SK-N-SH (cell line): Measurements from ENCODE around the gene HECTD3. TPM values are rescaled to one million over a fixed set of nuclear protein-coding genes. Genes with fewer than 3 reads are reported as not detected.

Source experiments
- CTCF ChIA-PET: fragments of 300-600, 350-600 bp; formaldehyde crosslinking; extraction: SDS; loops from one replicate; lab custom pipeline; 2021; lab: Yijun Ruan, JAX
- POLR2A ChIA-PET: fragments of 350-600 bp; sonication (Branson Sonifier 250); formaldehyde crosslinking; extraction: SDS; loops from one replicate; lab custom pipeline; 2020; ENCODE audit warnings: antibody characterized with exemption, inconsistent platforms; lab: Yijun Ruan, JAX
- DNase-seq: peaks from one replicate; pipeline ENCODE4 v3.0.0; 2012
- H2AFZ ChIP-seq: fragments of 200-600 bp; sonication (generic); 2 replicates; pipeline ENCODE4 v1.8.1; 2016; ENCODE audit warnings: antibody characterized with exemption, mild to moderate bottlenecking, low read depth
- H3F3A ChIP-seq: fragments of 200-600 bp; sonication (generic); replicated peaks from 2 replicates; pipeline ENCODE3; 2016; ENCODE audit warnings: antibody characterized with exemption, mild to moderate bottlenecking; ENCODE audit not compliant: insufficient read depth
- H3K27ac ChIP-seq, 2 experiments: fragments of 200-500 bp in 1 of 2; fragments of 200-600 bp in 1 of 2; sonication (Bioruptor generic) in 1 of 2; sonication (generic), shearing (Covaris generic) in 1 of 2; 2 replicates each; pipeline versions ENCODE4 v1.5.1 to v1.6.1; 2014 to 2016; ENCODE audit warnings: low read depth in 2 of 2, inconsistent platforms in 1 of 2, low read length in 1 of 2, mild to moderate bottlenecking in 1 of 2, mixed read lengths in 1 of 2
- H3K27me3 ChIP-seq: fragments of 200-600 bp; sonication (generic), shearing (Covaris generic); 2 replicates; pipeline ENCODE4 v1.6.1; 2016; ENCODE audit warnings: mixed run types; ENCODE audit not compliant: insufficient read depth
- H3K36me3 ChIP-seq, 2 experiments: fragments of 200-500 bp in 1 of 2; fragments of 200-600 bp in 1 of 2; sonication (Bioruptor generic) in 1 of 2; sonication (generic) in 1 of 2; replicated peaks in 1 of 2; 2 replicates each; pipeline versions ENCODE3 to v1.5.1; 2014 to 2016; ENCODE audit warnings: low read length in 1 of 2, mild to moderate bottlenecking in 1 of 2; ENCODE audit not compliant: insufficient read depth in 2 of 2, control insufficient read depth in 1 of 2
- H3K4me1 ChIP-seq, 2 experiments: fragments of 200-500 bp in 1 of 2; fragments of 200-600 bp in 1 of 2; sonication (Bioruptor generic) in 1 of 2; sonication (generic), shearing (Covaris generic) in 1 of 2; 2 replicates each; pipeline versions ENCODE4 v1.5.1 to v1.6.1; 2014 to 2016; ENCODE audit warnings: low read depth in 1 of 2, low read length in 1 of 2, mixed run types in 1 of 2; ENCODE audit not compliant: insufficient read depth in 2 of 2, control insufficient read depth in 1 of 2
- H3K4me2 ChIP-seq: fragments of 200-600 bp; sonication (generic), shearing (Covaris generic); 2 replicates; pipeline ENCODE4 v1.6.1; 2017; ENCODE audit warnings: mixed run types
- H3K4me3 ChIP-seq, 2 experiments: fragments of 200-500 bp in 1 of 2; fragments of 200-600 bp in 1 of 2; sonication (Bioruptor generic) in 1 of 2; sonication (generic), shearing (Covaris generic) in 1 of 2; 2 replicates each; pipeline versions ENCODE4 v1.5.1 to v1.8.1; 2014 to 2016; ENCODE audit warnings: low read depth in 2 of 2, inconsistent platforms in 1 of 2, low read length in 1 of 2, mild to moderate bottlenecking in 1 of 2, mixed read lengths in 1 of 2, moderate library complexity in 1 of 2
- H3K79me2 ChIP-seq: fragments of 200-600 bp; sonication (generic); 2 replicates; pipeline ENCODE4 v1.8.1; 2017; ENCODE audit warnings: mild to moderate bottlenecking; ENCODE audit not compliant: insufficient read depth
- H3K9ac ChIP-seq: fragments of 200-600 bp; sonication (generic); 2 replicates; pipeline ENCODE4 v1.6.1; 2017; ENCODE audit warnings: mixed run types
- H3K9me2 ChIP-seq: fragments of 200-600 bp; sonication (generic); 2 replicates; pipeline ENCODE4 v1.6.1; 2017; ENCODE audit warnings: mixed run types
- H3K9me3 ChIP-seq: fragments of 200-600 bp; sonication (generic); 2 replicates; pipeline ENCODE4 v1.6.1; 2017; ENCODE audit warnings: mixed run types, mild to moderate bottlenecking, moderate library complexity
- H4K20me1 ChIP-seq: fragments of 200-600 bp; sonication (generic); 2 replicates; pipeline ENCODE4 v1.6.1; 2017; ENCODE audit warnings: mild to moderate bottlenecking, mixed run types; ENCODE audit not compliant: insufficient read depth
- GABPA ChIP-seq: IDR thresholded peaks from 2 replicates; pipeline ENCODE4 v1.4.0; 2012; ENCODE audit warnings: low read depth, mild to moderate bottlenecking
- POLR2AphosphoS5 ChIP-seq: IDR thresholded peaks from 2 replicates; pipeline ENCODE4 v1.6.1; 2012; ENCODE audit warnings: low read depth, low read length
- YY1 ChIP-seq: IDR thresholded peaks from 2 replicates; pipeline ENCODE4 v1.4.0; 2012; ENCODE audit warnings: low read depth, mild to moderate bottlenecking
- WGBS: methylation state at CpG from one replicate; pipeline ENCODE4 v1.1.6; 2017; ENCODE audit warnings: low lambda C conversion rate; 5-methylcytosine and 5-hydroxymethylcytosine counted together
- polyA plus RNA-seq, 3 experiments: library from polyadenylated mRNA; depleted of rRNA; stranded (reverse); fragments of >200 nt; gene quantifications; 2 replicates each; pipeline ENCODE4 v1.2.3, GENCODE V29; 2012
- TF ChIP-seq, protein P1 (sequence below): IDR thresholded peaks from 2 replicates; pipeline ENCODE4 v1.6.1; 2012; ENCODE audit warnings: mild to moderate bottlenecking, low read depth, low read length, moderate library complexity
- TF ChIP-seq, protein P2 (sequence below): IDR thresholded peaks from 2 replicates; pipeline ENCODE4; 2012
- TF ChIP-seq, protein P3 (sequence below): IDR thresholded peaks from 2 replicates; pipeline ENCODE4 v1.4.0; 2012; ENCODE audit warnings: low read depth, borderline replicate concordance
- TF ChIP-seq, protein P4 (sequence below): fragments of 150-350 bp; IDR thresholded peaks from 2 replicates; pipeline ENCODE4 v1.6.1; 2016; ENCODE audit warnings: mild to moderate bottlenecking, low read depth, low read length

Gene HECTD3
- polyA plus RNA-seq, 1 of the 3 experiments (the other 2 are of a cell fraction), result 39.3 TPM

DNA sequence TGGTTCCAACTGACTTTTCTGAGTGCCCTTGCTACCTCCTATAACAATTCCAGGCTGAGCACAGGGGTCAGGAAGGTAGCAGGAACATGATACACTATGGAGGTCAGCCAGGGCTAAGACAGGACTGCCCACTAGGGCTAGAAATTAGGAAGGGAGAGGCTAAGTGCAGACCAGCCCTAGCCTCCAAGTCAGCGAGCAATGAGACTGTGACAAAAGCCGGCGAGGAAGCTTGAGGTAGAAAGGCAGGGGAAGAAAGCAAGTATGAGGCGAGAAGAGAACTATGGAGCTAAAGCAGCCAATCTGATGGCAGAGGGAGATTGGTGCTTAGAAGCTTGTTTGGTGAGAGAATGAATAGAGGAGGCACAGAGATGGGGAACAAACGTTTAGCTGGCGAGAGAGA lies 5.6 kb upstream of the HECTD3 start (continued):
- TF ChIP-seq, protein P1, sequence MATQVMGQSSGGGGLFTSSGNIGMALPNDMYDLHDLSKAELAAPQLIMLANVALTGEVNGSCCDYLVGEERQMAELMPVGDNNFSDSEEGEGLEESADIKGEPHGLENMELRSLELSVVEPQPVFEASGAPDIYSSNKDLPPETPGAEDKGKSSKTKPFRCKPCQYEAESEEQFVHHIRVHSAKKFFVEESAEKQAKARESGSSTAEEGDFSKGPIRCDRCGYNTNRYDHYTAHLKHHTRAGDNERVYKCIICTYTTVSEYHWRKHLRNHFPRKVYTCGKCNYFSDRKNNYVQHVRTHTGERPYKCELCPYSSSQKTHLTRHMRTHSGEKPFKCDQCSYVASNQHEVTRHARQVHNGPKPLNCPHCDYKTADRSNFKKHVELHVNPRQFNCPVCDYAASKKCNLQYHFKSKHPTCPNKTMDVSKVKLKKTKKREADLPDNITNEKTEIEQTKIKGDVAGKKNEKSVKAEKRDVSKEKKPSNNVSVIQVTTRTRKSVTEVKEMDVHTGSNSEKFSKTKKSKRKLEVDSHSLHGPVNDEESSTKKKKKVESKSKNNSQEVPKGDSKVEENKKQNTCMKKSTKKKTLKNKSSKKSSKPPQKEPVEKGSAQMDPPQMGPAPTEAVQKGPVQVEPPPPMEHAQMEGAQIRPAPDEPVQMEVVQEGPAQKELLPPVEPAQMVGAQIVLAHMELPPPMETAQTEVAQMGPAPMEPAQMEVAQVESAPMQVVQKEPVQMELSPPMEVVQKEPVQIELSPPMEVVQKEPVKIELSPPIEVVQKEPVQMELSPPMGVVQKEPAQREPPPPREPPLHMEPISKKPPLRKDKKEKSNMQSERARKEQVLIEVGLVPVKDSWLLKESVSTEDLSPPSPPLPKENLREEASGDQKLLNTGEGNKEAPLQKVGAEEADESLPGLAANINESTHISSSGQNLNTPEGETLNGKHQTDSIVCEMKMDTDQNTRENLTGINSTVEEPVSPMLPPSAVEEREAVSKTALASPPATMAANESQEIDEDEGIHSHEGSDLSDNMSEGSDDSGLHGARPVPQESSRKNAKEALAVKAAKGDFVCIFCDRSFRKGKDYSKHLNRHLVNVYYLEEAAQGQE, result no peak
- no peak for TF ChIP-seq GABPA
- TF ChIP-seq, protein P2, sequence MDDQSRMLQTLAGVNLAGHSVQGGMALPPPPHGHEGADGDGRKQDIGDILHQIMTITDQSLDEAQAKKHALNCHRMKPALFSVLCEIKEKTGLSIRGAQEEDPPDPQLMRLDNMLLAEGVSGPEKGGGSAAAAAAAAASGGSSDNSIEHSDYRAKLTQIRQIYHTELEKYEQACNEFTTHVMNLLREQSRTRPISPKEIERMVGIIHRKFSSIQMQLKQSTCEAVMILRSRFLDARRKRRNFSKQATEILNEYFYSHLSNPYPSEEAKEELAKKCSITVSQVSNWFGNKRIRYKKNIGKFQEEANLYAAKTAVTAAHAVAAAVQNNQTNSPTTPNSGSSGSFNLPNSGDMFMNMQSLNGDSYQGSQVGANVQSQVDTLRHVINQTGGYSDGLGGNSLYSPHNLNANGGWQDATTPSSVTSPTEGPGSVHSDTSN, result no peak

DNA sequence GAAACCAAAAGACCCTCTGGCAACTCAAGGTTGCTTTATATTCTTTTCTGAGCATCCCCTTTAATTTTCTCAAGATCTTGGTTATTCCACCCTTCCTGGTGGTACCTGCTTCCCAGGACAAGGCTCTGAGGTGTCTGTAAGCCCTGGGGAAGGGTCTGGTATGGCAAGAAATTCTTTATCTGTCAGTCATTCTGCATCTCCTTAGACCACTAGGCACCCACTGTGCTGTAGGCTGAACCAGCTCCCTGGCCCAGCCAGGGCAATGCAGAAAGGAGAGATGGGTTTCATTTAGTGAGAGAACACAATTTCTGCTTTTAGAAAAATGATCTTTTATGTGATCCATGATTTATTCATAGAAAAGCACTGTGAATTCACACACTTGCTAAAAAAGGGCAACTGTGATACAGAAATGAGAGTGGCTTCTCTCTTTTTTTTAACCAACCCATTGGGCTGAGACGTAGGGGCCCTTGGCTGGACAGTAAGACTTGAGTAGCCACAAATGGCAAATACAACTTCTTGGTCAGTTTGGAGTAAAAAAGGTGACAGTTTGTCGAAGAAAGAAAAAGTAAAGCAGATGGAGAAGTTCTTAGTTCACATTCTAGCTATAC lies 5.1 kb upstream of the HECTD3 start:
- 86% methylated on average over 2 of the region's 2 CpGs for whole genome bisulfite sequencing
- Histone ChIP-seq H3K9me3 (no peaks in the 10 kb centered on the region), H3K79me2 (peaks cover 22% of the 10 kb centered on the region; the same call in 1 of the 2 replicates), H3K4me2 (no peak overlapping the region), H3K27me3 (no peaks in the 10 kb centered on the region), H3K9me2 (no peaks in the 10 kb centered on the region), H3K36me3 (peaks cover 0 to 23% of the 10 kb centered on the region in 2 experiments), H3K4me1 (peaks cover 6 to 30% of the 10 kb centered on the region in 2 experiments), H2AFZ (no peak overlapping the region), H3K27ac (no peak overlapping the region), H3K9ac (no peak overlapping the region), H3K4me3 (no peak overlapping the region), H4K20me1 (no peaks in the 10 kb centered on the region), H3F3A (peaks cover 5% of the 10 kb centered on the region)
- CTCF ChIA-PET, result interaction anchor here (1.7 to 13.4 kb wide), 2 partner anchors 180 to 286 kb away, joined by 4 to 470 read pairs; no protein-coding TSS in a partner anchor
- POLR2A ChIA-PET, result no interaction called here
- TF ChIP-seq YY1, result no peak
- TF ChIP-seq, protein P3, sequence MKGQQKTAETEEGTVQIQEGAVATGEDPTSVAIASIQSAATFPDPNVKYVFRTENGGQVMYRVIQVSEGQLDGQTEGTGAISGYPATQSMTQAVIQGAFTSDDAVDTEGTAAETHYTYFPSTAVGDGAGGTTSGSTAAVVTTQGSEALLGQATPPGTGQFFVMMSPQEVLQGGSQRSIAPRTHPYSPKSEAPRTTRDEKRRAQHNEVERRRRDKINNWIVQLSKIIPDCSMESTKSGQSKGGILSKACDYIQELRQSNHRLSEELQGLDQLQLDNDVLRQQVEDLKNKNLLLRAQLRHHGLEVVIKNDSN, result no peak
- TF ChIP-seq POLR2AphosphoS5, result no peak
- DNase-seq, result no peak

DNA sequence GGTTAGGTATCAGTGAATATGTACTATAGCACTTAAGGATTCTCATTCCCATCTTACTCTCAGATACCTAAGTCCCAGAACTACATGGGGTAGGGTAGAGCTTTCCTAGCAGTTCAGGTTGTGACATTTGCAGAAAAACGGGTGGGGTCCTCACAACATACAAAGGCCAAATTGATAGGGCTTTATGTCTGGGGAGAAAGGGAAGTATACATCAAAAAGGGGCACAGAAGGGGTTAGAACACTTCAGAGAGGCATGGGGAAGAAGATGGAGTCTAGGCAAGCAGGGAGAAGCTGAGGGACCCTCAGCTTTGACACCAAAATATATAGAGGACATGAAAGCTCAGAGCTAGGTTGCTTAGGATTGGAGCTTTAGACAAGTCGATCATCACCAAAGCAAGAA lies 4.6 kb upstream of the HECTD3 start:
- POLR2A ChIA-PET, result no interaction called here
- no peak for DNase-seq
- TF ChIP-seq, protein P4, sequence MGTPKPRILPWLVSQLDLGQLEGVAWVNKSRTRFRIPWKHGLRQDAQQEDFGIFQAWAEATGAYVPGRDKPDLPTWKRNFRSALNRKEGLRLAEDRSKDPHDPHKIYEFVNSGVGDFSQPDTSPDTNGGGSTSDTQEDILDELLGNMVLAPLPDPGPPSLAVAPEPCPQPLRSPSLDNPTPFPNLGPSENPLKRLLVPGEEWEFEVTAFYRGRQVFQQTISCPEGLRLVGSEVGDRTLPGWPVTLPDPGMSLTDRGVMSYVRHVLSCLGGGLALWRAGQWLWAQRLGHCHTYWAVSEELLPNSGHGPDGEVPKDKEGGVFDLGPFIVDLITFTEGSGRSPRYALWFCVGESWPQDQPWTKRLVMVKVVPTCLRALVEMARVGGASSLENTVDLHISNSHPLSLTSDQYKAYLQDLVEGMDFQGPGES, result no peak
- no peak overlapping the region for H3K4me2 ChIP-seq
- H3K79me2 ChIP-seq, result peaks cover 27% of the 10 kb centered on the region; the same call in 1 of the 2 replicates
- H4K20me1 ChIP-seq, result no peaks in the 10 kb centered on the region
- no peaks in the 10 kb centered on the region for H3K9me3 ChIP-seq
- CTCF ChIA-PET, result interaction anchor here (1.7 to 13.4 kb wide), 6 partner anchors 10 to 476 kb away, joined by 4 to 470 read pairs (median 12); partner anchors contain the start of genes PTCH2 and TESK2
- peaks cover 6 to 30% of the 10 kb centered on the region in 2 experiments for H3K4me1 ChIP-seq
- H3K36me3 ChIP-seq, result peaks cover 0 to 23% of the 10 kb centered on the region in 2 experiments
- H3F3A ChIP-seq, result peaks cover 5% of the 10 kb centered on the region
- H3K27me3 ChIP-seq, result no peaks in the 10 kb centered on the region
- WGBS, result 40% methylated on average over 2 of the region's 2 CpGs
- no peak overlapping the region for H3K9ac ChIP-seq
- H3K9me2 ChIP-seq, result no peaks in the 10 kb centered on the region
- no peak overlapping the region for H3K27ac ChIP-seq
- H2AFZ ChIP-seq, result no peak overlapping the region
- H3K4me3 ChIP-seq, result no peak overlapping the region
